ENCODE results near the gene USP22.

The USP22 gene

DNA sequence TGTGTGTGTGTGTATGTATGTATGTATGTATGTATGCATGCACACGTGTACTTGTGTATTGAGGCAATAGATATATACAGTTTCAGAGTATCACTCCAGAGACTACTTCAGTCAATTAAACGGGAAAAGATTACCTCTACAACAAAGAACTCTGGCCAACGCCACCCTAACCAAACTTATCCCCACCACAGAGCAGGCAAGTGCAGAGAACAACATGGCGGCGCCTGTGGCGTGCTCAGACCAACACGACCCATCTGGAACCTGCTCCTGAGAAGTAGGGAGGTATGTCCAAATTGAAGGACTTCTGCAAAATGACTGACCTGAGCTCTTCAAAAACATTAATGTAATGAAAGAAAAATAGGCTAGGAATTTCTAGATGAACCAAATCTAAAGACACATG, 12.4 kb downstream of the USP22 start:
- no peak for TF ChIP-seq POLR2AphosphoS5 (IDR thresholded peaks at IDR 0.05; ENCODE audit: low read depth)
- no peak for TF ChIP-seq SPI1 (IDR thresholded peaks at IDR 0.05; ENCODE audit: borderline replicate concordance, low read depth)
- no peak for TF ChIP-seq GABPA (IDR thresholded peaks at IDR 0.05; ENCODE audit: low read depth)
- TF ChIP-seq, protein P1, sequence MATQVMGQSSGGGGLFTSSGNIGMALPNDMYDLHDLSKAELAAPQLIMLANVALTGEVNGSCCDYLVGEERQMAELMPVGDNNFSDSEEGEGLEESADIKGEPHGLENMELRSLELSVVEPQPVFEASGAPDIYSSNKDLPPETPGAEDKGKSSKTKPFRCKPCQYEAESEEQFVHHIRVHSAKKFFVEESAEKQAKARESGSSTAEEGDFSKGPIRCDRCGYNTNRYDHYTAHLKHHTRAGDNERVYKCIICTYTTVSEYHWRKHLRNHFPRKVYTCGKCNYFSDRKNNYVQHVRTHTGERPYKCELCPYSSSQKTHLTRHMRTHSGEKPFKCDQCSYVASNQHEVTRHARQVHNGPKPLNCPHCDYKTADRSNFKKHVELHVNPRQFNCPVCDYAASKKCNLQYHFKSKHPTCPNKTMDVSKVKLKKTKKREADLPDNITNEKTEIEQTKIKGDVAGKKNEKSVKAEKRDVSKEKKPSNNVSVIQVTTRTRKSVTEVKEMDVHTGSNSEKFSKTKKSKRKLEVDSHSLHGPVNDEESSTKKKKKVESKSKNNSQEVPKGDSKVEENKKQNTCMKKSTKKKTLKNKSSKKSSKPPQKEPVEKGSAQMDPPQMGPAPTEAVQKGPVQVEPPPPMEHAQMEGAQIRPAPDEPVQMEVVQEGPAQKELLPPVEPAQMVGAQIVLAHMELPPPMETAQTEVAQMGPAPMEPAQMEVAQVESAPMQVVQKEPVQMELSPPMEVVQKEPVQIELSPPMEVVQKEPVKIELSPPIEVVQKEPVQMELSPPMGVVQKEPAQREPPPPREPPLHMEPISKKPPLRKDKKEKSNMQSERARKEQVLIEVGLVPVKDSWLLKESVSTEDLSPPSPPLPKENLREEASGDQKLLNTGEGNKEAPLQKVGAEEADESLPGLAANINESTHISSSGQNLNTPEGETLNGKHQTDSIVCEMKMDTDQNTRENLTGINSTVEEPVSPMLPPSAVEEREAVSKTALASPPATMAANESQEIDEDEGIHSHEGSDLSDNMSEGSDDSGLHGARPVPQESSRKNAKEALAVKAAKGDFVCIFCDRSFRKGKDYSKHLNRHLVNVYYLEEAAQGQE (IDR thresholded peaks at IDR 0.05; ENCODE audit: insufficient replicate concordance, low read depth): no peak
- TF ChIP-seq CTCF (IDR thresholded peaks at IDR 0.05; ENCODE audit: insufficient read depth, low read length): no peak
- Histone ChIP-seq H3K4me3 (replicated peaks; ENCODE audit: insufficient read depth, low read length) (no peak overlapping the region), H3K27me3 (ENCODE audit: insufficient read depth, poor library complexity, severe bottlenecking) (no peaks in the 10 kb centered on the region), H3K27ac (replicated peaks) (no peak overlapping the region)
- DNase-seq (ENCODE audit: low read depth in 1 of 2, low spot score in 1 of 2): no peak

GRCh38 chr17:21029515-21029914, 13.3 kb downstream of the USP22 start:
- Histone ChIP-seq H3K4me3 (replicated peaks; ENCODE audit: insufficient read depth, low read length) (no peak overlapping the region), H3K27ac (replicated peaks) (no peak overlapping the region), H3K27me3 (ENCODE audit: insufficient read depth, poor library complexity, severe bottlenecking) (no peaks in the 10 kb centered on the region)
- no peak for DNase-seq (ENCODE audit: low read depth in 1 of 2, low spot score in 1 of 2)
- TF ChIP-seq POLR2AphosphoS5 (IDR thresholded peaks at IDR 0.05; ENCODE audit: low read depth) (no peak), SPI1 (IDR thresholded peaks at IDR 0.05; ENCODE audit: borderline replicate concordance, low read depth) (no peak), CTCF (IDR thresholded peaks at IDR 0.05; ENCODE audit: insufficient read depth, low read length) (no peak), GABPA (IDR thresholded peaks at IDR 0.05; ENCODE audit: low read depth) (no peak)
- TF ChIP-seq, protein P1 (IDR thresholded peaks at IDR 0.05; ENCODE audit: insufficient replicate concordance, low read depth): no peak

- no peaks in the 10 kb centered on the region for H3K27me3 ChIP-seq (ENCODE audit: insufficient read depth, poor library complexity, severe bottlenecking)
- DNase-seq (ENCODE audit: low read depth in 1 of 2, low spot score in 1 of 2): no peak
- H3K4me3 ChIP-seq (replicated peaks; ENCODE audit: insufficient read depth, low read length): no peak overlapping the region
- TF ChIP-seq SPI1 (IDR thresholded peaks at IDR 0.05; ENCODE audit: borderline replicate concordance, low read depth) (no peak), GABPA (IDR thresholded peaks at IDR 0.05; ENCODE audit: low read depth) (no peak), POLR2AphosphoS5 (IDR thresholded peaks at IDR 0.05; ENCODE audit: low read depth) (no peak), CTCF (IDR thresholded peaks at IDR 0.05; ENCODE audit: insufficient read depth, low read length) (no peak)
- TF ChIP-seq, protein P1 (IDR thresholded peaks at IDR 0.05; ENCODE audit: insufficient replicate concordance, low read depth): no peak
- no peak overlapping the region for H3K27ac ChIP-seq (replicated peaks)
These were observed 13.8 kb downstream of the USP22 start for GRCh38 chr17:21029036-21029435.
